ENCODE results near the gene HOXC4.

The HOXC4 gene

DNA sequence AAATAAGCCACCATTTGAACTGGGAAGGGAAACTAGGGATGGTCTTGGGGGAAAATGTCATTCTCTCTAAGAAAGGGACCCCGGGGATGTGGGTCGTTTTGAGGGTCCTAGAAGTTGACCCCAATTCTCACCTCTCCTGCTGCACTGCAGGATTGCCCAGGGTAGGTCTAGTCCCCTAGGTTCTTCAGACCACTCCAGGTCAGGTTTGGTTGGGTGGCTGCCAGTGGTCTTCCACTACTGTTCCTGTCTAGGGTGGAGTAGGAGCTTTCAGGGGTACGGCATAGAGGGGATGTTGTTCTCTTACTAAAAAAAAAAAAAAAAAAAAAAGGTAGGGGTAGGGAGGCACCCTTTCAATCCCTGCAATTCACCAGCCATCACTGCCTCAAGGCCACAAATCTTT lies 37.6 kb upstream of the HOXC4 start:
- DNase-seq = no peak

GRCh38 chr12:54016478-54016964 lies 37.1 kb upstream of the HOXC4 start:
- DNase-seq = no peak

DNA sequence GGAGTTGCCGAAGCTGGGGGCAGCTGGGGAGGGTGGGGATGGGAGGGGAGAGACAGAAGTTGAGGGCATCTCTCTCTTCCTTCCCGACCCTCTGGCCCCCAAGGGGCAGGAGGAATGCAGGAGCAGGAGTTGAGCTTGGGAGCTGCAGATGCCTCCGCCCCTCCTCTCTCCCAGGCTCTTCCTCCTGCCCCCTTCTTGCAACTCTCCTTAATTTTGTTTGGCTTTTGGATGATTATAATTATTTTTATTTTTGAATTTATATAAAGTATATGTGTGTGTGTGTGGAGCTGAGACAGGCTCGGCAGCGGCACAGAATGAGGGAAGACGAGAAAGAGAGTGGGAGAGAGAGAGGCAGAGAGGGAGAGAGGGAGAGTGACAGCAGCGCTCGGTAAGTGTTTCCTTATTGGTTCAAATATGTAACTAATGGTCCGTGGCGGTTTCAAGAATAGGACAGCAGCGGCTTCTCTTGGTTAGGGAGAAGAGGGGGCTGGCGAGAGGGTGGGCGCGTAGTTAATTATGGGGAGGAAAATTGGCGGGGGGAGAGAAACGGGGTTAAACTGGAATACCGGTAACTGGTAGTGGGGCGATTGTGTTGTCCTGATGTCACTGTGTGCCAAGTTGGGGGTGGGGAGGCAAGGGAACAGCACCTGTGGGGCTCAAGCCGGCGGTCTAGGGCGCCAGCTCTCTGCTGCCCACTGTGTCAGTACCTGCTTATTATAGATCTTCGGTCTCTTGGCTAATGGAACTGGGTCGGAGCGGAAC lies 36.4 kb upstream of the HOXC4 start:
- DNase-seq = no peak

GRCh38 chr12:54017878-54018467 lies 35.7 kb upstream of the HOXC4 start:
- DNase-seq = peak; percentile 79

- no peak for DNase-seq
Observed at GRCh38 chr12:54018468-54018984, 35.1 kb upstream of the HOXC4 start.

- no peak for DNase-seq
Observed at GRCh38 chr12:54019091-54019811, 34.4 kb upstream of the HOXC4 start.

- DNase-seq = no peak
Observed at GRCh38 chr12:54019924-54020590, 33.6 kb upstream of the HOXC4 start.

GRCh38 chr12:54020591-54021405 lies 32.8 kb upstream of the HOXC4 start:
- no peak for DNase-seq

DNA sequence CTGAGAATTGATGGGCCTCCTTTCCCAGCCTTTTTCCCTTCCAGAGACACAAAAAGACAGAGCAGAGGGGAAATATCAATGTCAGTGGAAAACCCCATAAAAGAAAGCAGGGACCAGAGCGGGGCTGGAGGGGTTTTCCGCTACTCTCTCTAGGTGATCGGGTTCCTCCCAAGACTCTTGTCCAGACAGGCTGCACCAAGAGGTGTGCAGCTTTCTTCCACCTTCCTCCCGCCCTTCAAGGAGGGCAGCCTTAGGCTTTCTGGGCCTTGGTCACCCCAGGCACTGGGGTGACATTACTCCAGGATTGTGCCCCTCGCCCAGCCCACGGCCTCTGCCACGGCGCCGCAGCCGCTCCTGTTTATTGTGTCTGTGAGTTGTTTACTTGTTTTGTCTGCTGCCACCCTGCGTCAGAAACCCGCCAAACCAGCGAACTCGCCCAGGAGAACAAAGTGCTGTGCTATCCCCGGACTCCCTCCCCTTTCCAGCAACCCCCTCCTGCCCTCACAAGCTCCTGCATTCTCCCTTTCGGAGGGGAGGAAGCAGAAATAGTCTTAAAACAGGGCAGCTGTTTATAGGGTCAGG lies 32.1 kb upstream of the HOXC4 start:
- no peak for DNase-seq

DNA sequence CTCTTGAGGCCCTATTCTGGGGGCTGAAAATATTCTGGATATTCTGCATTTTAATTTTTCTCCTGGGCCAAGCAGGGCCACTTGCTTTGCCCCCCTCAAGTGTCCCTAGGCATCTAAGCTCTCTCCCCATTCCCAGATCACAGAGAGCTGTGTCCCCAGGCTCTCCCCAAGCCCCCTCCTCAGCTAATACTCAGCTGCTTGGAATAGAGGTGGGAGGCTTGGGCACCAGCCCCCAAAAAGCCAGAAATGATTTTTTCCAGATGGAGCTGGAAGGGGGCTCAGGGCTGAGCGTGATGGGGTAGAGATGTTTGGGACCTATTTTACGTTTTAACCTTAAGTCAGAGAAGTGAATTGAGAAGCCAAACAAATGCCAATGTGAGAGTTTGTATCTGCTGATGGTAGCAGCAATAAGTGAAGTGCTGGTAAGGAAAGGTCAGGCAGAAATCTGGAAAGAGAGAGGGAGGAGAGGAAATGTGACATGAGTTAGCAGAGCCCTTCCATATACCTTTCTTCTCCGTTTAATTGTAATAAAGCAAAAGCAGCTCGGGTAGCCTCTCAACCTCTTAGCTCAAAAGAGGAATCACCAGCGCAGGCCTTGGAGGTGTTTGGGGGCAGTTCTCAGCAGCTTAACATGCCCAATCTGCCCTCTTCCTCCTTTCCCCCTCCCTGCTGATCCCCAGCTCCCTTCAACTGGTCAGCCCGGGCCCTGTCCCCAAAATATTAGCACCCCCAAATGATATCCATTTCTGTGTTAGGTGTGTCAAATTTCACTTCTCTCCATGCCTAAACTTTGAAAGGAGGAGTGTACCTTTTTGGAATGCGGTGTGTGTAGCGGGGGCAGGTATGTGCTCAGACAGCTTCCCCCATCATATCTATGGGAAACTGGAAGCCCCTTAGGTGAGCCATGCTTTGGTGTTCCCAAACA lies 30.4 kb upstream of the HOXC4 start:
- no peak for DNase-seq

DNA sequence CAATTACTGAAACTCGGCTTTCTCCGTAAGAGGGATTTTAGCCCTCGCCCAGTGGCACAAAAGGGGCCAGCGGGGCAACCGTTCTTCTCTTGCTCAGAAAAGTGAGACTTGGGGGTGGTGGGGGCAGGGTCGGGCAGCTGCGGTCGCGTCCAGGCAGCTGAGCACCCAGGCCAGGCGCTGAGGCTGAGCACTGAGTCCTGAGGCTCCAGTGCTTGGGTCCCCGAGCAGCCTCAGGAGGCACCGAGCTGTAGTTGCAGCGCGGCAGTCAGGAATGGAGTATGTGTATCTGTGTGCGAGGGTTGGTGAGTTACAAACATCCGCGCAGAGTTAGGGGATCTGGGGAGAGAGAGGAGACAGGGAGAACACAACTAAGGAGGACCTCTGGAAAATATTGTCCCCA lies 29.5 kb upstream of the HOXC4 start:
- no peak for DNase-seq

DNA sequence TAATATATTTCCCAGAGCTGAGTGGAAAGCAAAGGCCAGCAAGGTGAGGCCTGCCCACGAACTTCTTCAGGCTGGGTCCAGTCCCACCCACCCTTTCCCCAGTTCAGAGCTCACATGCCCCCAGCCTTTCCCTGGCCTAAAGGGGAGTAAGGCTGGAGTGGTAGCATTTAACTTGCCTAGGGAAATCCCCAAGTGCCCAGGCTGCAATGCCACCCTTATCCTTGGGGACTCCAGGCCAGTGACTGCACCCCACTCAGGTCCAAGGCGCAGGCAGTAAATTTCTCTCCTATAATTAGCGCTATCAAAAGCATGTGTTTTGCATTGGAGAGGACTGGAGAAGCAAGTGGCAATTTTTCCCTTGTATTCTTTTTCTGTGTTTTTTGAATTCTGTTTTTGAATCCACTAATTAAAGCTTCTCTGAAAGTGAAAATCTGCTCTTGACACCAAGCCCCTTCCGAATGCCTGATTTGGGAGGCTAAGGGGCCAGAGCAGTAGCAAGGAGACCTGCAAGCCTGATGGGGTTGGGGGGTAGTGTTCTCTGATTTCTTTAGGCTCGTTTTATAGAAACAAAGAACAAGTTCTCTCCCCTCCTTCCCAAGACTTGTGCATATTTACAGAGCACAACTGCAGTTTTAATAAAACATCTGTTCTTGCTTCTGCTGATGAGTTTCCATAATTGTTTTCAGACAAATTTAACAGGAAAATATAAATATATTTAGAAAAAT lies 28.9 kb upstream of the HOXC4 start:
- no peak for DNase-seq

GRCh38 chr12:54025499-54026405 lies 27.9 kb upstream of the HOXC4 start:
- DNase-seq = no peak

DNA sequence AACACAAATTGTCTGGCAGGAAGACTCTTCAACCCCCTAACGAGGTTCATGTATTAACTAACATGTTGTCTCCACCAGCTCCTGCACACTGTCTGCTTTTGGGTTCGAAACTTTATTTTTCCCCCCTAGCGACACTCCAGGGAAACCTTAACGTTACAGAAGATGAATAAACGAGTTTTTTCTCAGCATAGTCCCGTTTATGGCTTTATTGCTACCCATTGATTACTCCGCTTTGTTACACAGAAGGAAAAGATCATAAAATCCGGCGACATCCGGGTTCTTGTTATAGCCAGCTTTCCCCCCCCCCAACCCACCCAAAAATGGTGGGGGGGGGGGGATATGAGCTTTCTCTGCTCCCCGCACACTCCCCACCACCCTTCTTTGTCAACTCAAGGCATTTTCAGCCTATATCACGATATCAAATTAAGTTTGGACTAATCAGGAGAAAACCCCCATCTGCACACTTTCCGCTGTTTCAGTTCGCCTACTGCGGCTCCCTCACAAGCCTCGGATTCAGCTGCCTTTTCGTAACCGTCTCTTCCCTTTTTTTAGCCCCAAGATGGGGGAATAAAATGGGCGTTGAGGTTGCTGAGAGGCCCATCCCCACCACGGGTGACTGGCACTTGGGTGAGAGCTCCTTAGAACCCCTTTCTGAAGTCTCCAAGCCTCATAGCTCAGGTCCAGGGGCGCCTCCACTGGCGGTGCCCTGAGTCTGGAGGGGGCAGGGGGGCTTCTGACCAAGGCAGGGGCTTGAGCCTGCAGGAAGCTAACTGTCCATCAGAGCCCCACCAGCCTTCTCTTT lies 26.8 kb upstream of the HOXC4 start:
- DNase-seq = no peak

DNA sequence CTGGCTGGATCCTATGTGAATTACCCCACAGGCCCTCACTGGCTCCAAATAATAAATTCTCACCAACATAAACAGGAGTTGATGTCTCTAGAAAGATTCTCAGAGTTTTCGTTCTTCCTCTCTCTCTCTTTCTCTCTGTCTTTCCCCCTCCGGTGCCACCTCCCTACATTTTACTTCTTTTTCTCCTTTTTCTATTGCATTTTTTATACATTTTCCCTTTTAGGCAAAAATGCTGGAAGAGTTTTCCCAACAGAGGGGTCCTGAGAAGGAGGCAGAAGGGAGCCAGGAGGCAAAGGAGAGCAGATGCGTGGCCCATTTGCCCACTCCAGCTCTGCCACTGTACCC lies 26.2 kb upstream of the HOXC4 start:
- DNase-seq = no peak

GRCh38 chr12:54028314-54029201 lies 25.1 kb upstream of the HOXC4 start, which contains the start of gene HOXC6:
TSS of gene HOXC6 (plus strand) at chr12:54028440. CDS start at chr12:54028522, 82 bp downstream.
- no peak for DNase-seq
